ENCODE data around the gene TMEM98.

DNA sequence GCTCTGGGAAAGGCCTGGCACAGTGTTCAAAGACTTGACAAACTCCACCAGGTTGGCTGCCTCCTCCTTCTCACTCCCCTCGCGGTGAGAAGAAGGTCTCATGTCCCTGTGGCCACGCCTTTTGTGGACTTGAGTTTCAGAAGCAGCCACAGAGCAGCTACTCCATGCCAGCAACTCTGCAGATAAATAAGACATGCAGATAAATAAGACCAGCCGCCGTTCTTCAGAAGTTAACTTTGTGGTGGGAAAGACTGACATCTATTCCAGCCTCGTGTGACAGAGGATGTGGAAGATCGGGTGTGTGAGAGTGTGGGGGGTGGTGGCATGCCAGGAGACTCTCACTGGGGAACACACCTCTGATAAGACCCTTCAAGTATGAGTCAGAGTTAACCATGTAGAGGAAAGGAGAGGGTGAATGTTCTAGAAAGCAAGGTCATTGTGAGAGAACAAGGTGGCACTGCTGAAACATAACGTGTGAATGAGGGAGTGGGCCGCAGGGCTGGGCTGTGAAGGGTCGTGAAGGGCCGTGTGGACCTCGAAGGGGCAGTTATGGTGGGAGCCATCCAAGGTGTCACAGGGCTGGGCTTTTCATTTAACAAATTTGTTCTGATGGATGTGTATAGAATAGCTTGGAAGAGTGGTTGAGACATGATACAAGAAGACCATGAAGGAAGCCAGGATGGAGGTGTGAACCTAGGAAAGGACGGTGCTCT lies 64.5 kb downstream of the TMEM98 start:
- TF ChIP-seq CTCF (conservative IDR thresholded peaks at IDR 0.05; ENCODE audit: low read depth, low read length) (no peak), EZH2 (IDR thresholded peaks at IDR 0.05; ENCODE audit: borderline replicate concordance, low read depth, low read length, poor library complexity, severe bottlenecking) (no peak)
